CD4-positive, alpha-beta T cell treated with Interleukin-15 for 4 hours (primary cell): Measurements from ENCODE around the gene TTC28.
"Not testable (repeated sequence)": the region's sequence is repeated elsewhere in the genome, so short reads cannot be mapped to it uniquely, and the experiment has no call there.

ENCODE experiments used
- DNase-seq: peaks from one replicate; pipeline ENCODE4 v3.0.0-alpha.2; 2020; ENCODE audit warnings: low spot score

Gene TTC28

GRCh38 chr22:28180804-28181731, 498.6 kb downstream of the TTC28 start:
- DNase-seq = no peak

- DNase-seq = no peak
Measured at GRCh38 chr22:28179392-28179791, 500.2 kb downstream of the TTC28 start.

- DNase-seq = no peak
Measured at GRCh38 chr22:28175730-28176492, 503.7 kb downstream of the TTC28 start.

GRCh38 chr22:28174509-28174908, 505.1 kb downstream of the TTC28 start:
- no peak for DNase-seq

- no peak for DNase-seq
Measured at GRCh38 chr22:28172892-28173670, 506.6 kb downstream of the TTC28 start.

- no peak for DNase-seq
Measured at GRCh38 chr22:28171712-28172111, 507.9 kb downstream of the TTC28 start.

GRCh38 chr22:28171115-28171514, 508.5 kb downstream of the TTC28 start:
- DNase-seq = no peak

GRCh38 chr22:28169314-28169713, 510.3 kb downstream of the TTC28 start:
- DNase-seq = not testable (repeated sequence)

GRCh38 chr22:28155808-28156207, 523.8 kb downstream of the TTC28 start:
- no peak for DNase-seq

GRCh38 chr22:28154861-28155260, 524.8 kb downstream of the TTC28 start:
- DNase-seq = no peak

GRCh38 chr22:28151151-28151816, 528.4 kb downstream of the TTC28 start:
- DNase-seq = no peak

- no peak for DNase-seq
Measured at GRCh38 chr22:28148816-28149465, 530.7 kb downstream of the TTC28 start.

- no peak for DNase-seq
Measured at GRCh38 chr22:28147401-28147800, 532.2 kb downstream of the TTC28 start.

GRCh38 chr22:28146401-28147314, 533.0 kb downstream of the TTC28 start:
- no peak for DNase-seq

- no peak for DNase-seq
Measured at GRCh38 chr22:28143961-28144745, 535.5 kb downstream of the TTC28 start.

GRCh38 chr22:28143241-28143865, 536.3 kb downstream of the TTC28 start:
- DNase-seq = no peak

GRCh38 chr22:28142361-28142961, 537.2 kb downstream of the TTC28 start:
- DNase-seq = no peak

GRCh38 chr22:28141614-28142013, 538.0 kb downstream of the TTC28 start:
- DNase-seq = no peak
